Cardiac fibroblast (primary cell): Measurements from ENCODE around the gene RCVRN.

Experiments used
- DNase-seq, 2 donors: peaks; one replicate each; pipeline versions ENCODE4 v3.0.0 to v3.0.0-alpha.2; 2010; ENCODE audit warnings: low read depth in 2 of 2
- H3K4me3 ChIP-seq, 2 donors: replicated peaks in 1 of 2; 1 replicate in 1 of 2; 2 replicates in 1 of 2; pipeline ENCODE4 v1.5.1; 2011; ENCODE audit warnings: low read depth in 2 of 2, low read length in 2 of 2, mild to moderate bottlenecking in 2 of 2, moderate library complexity in 1 of 2
- TF ChIP-seq, protein P1 (sequence below): IDR thresholded peaks from one replicate; pipeline ENCODE4 v1.5.1; 2011; ENCODE audit warnings: low read depth, mild to moderate bottlenecking, low read length, inconsistent platforms

Gene RCVRN

DNA sequence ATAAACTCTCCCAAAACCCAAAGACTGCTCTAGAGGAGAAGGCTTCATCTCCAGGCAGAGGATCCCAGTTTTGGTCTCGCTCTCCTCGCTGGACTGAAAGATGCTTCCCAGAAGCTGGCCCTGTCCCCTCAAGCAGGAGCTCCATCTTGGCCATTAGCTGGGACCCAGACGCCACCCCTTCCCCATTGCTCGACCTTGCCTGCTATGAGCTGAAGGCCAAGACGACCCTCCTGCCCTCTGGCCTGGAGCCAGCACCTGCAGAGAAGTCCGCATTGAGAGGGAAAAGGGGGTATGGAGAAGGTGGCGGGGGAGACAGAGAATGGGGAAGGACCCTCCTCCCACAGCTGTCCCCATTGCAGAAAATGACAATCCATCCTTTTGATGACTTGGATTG lies 3.6 kb upstream of the RCVRN start:
- TF ChIP-seq, protein P1, sequence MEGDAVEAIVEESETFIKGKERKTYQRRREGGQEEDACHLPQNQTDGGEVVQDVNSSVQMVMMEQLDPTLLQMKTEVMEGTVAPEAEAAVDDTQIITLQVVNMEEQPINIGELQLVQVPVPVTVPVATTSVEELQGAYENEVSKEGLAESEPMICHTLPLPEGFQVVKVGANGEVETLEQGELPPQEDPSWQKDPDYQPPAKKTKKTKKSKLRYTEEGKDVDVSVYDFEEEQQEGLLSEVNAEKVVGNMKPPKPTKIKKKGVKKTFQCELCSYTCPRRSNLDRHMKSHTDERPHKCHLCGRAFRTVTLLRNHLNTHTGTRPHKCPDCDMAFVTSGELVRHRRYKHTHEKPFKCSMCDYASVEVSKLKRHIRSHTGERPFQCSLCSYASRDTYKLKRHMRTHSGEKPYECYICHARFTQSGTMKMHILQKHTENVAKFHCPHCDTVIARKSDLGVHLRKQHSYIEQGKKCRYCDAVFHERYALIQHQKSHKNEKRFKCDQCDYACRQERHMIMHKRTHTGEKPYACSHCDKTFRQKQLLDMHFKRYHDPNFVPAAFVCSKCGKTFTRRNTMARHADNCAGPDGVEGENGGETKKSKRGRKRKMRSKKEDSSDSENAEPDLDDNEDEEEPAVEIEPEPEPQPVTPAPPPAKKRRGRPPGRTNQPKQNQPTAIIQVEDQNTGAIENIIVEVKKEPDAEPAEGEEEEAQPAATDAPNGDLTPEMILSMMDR = no peak
- H3K4me3 ChIP-seq = no peak overlapping the region
- no peak for DNase-seq

DNA sequence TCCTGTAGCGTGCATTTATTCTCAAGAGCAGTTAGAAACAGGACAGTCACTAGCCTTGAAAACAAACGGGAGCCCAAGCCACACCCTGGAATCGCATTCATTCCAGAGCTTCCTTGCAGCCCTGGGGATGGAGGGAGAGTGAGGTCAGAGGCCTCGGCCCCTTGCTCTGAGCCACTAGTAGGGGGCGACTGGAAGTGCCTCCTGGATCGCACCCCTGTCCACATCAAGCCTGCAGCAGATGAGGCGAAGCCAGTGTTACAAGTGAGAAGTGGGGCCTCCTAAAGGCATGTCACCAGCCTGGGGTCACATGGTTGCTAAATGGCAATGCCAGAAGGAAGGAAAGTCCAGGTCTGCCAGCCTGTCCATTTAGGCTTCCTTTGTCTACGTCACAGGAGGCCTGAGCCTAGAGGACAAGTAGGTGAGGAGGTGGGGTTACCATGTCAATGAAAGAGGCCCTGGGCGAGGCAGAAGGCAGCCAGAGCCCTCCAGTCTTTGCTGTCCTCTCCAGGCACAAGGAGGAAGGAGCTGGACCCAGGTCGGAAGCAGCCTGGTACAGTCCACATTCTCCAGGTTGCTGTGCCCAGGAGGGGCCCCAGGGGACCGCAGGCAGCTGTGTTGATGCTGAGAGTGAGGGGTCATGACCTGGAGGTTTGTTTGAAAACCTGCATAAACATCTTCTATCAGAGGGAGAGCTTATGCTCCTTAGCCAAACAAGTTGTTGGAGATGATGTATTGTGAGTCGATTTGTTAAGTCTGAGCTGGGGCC lies 3.0 kb upstream of the RCVRN start:
- no peak for DNase-seq
- H3K4me3 ChIP-seq = no peak overlapping the region
- TF ChIP-seq, protein P1 = no peak

DNA sequence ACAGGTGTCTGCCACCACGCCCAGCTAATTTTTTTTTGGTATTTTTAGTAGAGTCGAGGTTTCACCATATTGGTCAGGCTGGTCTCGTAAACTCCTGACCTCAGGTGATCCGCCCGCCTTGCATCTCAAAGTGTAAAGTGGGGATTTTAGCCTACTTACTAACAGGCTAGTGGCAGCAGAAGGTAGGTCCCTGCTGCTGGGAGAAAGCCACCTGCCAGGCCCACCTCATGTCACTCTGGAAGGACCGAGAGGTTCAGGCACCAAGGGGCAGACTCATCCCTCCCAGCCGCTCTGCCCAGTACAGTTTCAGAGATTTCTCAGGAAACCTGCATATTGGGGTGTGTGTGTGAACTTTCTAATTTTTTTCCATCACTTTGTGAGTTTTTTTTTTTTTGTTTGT lies 2.1 kb upstream of the RCVRN start:
- DNase-seq = no peak
- TF ChIP-seq, protein P1 = no peak
- no peak overlapping the region for H3K4me3 ChIP-seq

DNA sequence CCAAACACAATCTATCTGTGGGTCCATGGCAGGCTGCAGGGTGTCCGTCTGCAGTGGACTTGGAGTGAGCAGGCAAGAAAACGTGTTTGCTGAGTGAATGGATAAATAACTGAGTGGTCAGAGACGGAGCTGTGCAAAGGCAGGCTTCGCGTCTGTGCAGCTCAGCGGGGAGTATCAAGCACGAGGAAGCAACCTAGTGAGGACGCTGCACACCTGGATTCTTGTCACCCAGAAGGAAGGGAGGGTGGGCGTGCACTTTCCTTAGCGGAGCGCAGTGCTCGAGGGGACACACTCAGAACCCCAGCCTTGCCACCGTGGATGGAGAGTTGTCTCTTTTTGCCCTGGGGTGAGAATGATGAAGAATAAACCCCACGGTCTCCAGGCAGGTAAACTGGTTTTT lies 1.5 kb upstream of the RCVRN start:
- DNase-seq = no peak
- TF ChIP-seq, protein P1 = no peak
- no peak overlapping the region for H3K4me3 ChIP-seq

DNA sequence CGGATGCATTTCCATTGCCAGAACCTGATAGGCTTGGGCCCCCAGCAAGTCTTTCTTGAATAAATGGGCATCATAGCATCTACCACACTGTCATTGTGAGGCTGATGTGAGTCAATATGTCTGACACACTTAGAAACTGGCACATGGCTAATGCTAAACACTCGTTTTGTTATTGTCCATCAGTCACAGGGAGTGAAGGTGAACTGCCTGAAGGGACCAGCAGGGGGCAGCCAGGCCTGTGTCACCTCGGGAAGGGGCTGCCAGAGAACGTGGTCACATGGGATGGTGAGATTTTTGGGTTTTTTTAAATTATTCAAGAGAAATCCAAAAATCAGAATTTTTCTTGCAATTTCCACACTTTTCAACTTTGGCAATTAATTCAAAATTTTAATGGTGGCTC lies 831 bp upstream of the RCVRN start:
- no peak overlapping the region for H3K4me3 ChIP-seq
- DNase-seq = peak in 1 of 2 donors; percentile 29
- TF ChIP-seq, protein P1 = peak; percentile 24

DNA sequence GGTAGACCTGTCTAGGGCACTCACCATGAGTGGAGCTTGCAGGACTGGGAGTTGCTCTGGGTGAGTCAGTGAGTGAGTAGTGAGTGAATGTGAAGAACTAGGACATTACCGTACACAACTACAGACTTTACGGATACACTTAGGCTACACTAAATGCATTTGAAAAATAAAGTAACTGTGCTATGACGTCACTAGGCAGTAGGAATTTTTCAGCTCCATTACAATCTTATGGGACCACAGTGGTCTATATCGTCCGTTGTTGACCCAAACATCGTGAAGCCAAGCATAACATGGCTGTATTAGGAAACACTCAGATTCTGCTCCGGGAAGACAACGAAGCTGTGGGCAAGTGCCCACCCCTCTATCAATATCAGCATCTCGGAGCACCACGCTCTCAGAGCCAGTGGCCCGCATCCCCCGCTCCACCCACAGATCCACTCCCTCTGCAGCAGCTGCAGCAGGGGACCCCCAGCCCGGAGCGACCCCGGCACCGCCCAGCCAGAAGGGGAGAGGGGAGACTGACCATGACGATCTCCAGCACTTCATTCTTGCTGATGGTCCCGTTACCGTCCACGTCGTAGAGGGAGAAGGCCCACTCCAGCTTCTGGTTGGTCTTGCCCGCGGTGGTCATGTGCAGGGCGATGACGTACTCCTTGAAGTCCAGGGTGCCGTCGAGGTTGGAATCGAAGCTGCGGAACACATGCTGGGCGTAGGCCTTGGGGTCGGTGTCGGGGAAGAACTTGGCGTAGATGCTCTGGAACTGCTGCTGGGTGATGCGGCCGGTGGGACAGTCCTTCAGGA lies 594 bp downstream of the RCVRN start:
- TF ChIP-seq, protein P1 = no peak
- H3K4me3 ChIP-seq = no peak overlapping the region
- DNase-seq = no peak
